ENCODE data around the gene KRT86. TPM values are rescaled to one million over a fixed set of nuclear protein-coding genes. Genes with fewer than 3 reads are reported as not detected.
"Not testable (repeated sequence)": the region's sequence is repeated elsewhere in the genome, so short reads cannot be mapped to it uniquely, and the experiment has no call there.

KRT86 gene
- polyA plus RNA-seq, 2 donors = 0.04 to 0.10 TPM

- H3K4me1 ChIP-seq (ENCODE audit: control insufficient read depth in 2 of 2, insufficient read depth in 2 of 2, low read length in 1 of 2) = peaks cover 2 to 9% of the 10 kb centered on the region in 2 donors
- no peaks in the 10 kb centered on the region for H3K9me3 ChIP-seq (ENCODE audit: control insufficient read depth in 2 of 2, insufficient read depth in 1 of 2, low read depth in 1 of 2, low read length in 1 of 2)
- H3K27me3 ChIP-seq (ENCODE audit: control insufficient read depth in 1 of 2, insufficient read depth in 2 of 2, low read length in 2 of 2) = no peaks in the 10 kb centered on the region
- WGBS, 2 donors = 73 to 77% methylated on average over 9 of the region's 9 CpGs
- H3K4me3 ChIP-seq (ENCODE audit: low read depth in 1 of 2, low read length in 2 of 2) = no peak overlapping the region
- H3K27ac ChIP-seq (ENCODE audit: low read depth in 2 of 2, low read length in 1 of 2) = no peak overlapping the region
- peaks cover 0 to 3% of the 10 kb centered on the region in 2 donors for H3K36me3 ChIP-seq (ENCODE audit: control insufficient read depth in 2 of 2, insufficient read depth in 2 of 2, low read length in 1 of 2)
Measured at GRCh38 chr12:52251367-52252051, 22.9 kb upstream of the KRT86 start.

GRCh38 chr12:52252175-52252615 lies 22.2 kb upstream of the KRT86 start:
- not testable (repeated sequence) for H3K4me1 ChIP-seq (ENCODE audit: control insufficient read depth in 2 of 2, insufficient read depth in 2 of 2, low read length in 1 of 2); H3K9me3 ChIP-seq (ENCODE audit: control insufficient read depth in 2 of 2, insufficient read depth in 1 of 2, low read depth in 1 of 2, low read length in 1 of 2); H3K36me3 ChIP-seq (ENCODE audit: control insufficient read depth in 2 of 2, insufficient read depth in 2 of 2, low read length in 1 of 2); H3K4me3 ChIP-seq (ENCODE audit: low read depth in 1 of 2, low read length in 2 of 2); H3K27me3 ChIP-seq (ENCODE audit: control insufficient read depth in 1 of 2, insufficient read depth in 2 of 2, low read length in 2 of 2); H3K27ac ChIP-seq (ENCODE audit: low read depth in 2 of 2, low read length in 1 of 2)
- WGBS, 2 donors = 91 to 94% methylated on average over 8 of the region's 8 CpGs

GRCh38 chr12:52252728-52253343 lies 21.6 kb upstream of the KRT86 start:
- 93 to 95% methylated on average over 11 of the region's 11 CpGs for WGBS, 2 donors
- Histone ChIP-seq H3K36me3 (ENCODE audit: control insufficient read depth in 2 of 2, insufficient read depth in 2 of 2, low read length in 1 of 2) (peaks cover 0 to 3% of the 10 kb centered on the region in 2 donors), H3K27me3 (ENCODE audit: control insufficient read depth in 1 of 2, insufficient read depth in 2 of 2, low read length in 2 of 2) (peaks cover 0 to 3% of the 10 kb centered on the region in 2 donors)

GRCh38 chr12:52253391-52254179 lies 20.9 kb upstream of the KRT86 start:
- Histone ChIP-seq H3K36me3 (ENCODE audit: control insufficient read depth in 2 of 2, insufficient read depth in 2 of 2, low read length in 1 of 2) (peaks cover 0 to 3% of the 10 kb centered on the region in 2 donors), H3K9me3 (ENCODE audit: control insufficient read depth in 2 of 2, insufficient read depth in 1 of 2, low read depth in 1 of 2, low read length in 1 of 2) (peaks cover 0 to 3% of the 10 kb centered on the region in 2 donors), H3K27me3 (ENCODE audit: control insufficient read depth in 1 of 2, insufficient read depth in 2 of 2, low read length in 2 of 2) (peaks cover 0 to 3% of the 10 kb centered on the region in 2 donors), H3K4me3 (ENCODE audit: low read depth in 1 of 2, low read length in 2 of 2) (no peak overlapping the region), H3K4me1 (ENCODE audit: control insufficient read depth in 2 of 2, insufficient read depth in 2 of 2, low read length in 1 of 2) (peaks cover 0 to 8% of the 10 kb centered on the region in 2 donors), H3K27ac (ENCODE audit: low read depth in 2 of 2, low read length in 1 of 2) (no peak overlapping the region)
- 92 to 93% methylated on average over 14 of the region's 14 CpGs for WGBS, 2 donors

More at GRCh38 chr12:52252728-52253343, 21.6 kb upstream of the KRT86 start:
- Histone ChIP-seq H3K27ac (ENCODE audit: low read depth in 2 of 2, low read length in 1 of 2) (no peak overlapping the region), H3K9me3 (ENCODE audit: control insufficient read depth in 2 of 2, insufficient read depth in 1 of 2, low read depth in 1 of 2, low read length in 1 of 2) (peaks cover 0 to 3% of the 10 kb centered on the region in 2 donors), H3K4me1 (ENCODE audit: control insufficient read depth in 2 of 2, insufficient read depth in 2 of 2, low read length in 1 of 2) (peaks cover 0 to 4% of the 10 kb centered on the region in 2 donors), H3K4me3 (ENCODE audit: low read depth in 1 of 2, low read length in 2 of 2) (no peak overlapping the region)

GRCh38 chr12:52254180-52254964 lies 20.1 kb upstream of the KRT86 start:
- peaks cover 0 to 3% of the 10 kb centered on the region in 2 donors for H3K27me3 ChIP-seq (ENCODE audit: control insufficient read depth in 1 of 2, insufficient read depth in 2 of 2, low read length in 2 of 2)

GRCh38 chr12:52254965-52255751 lies 19.3 kb upstream of the KRT86 start:
- Histone ChIP-seq H3K9me3 (ENCODE audit: control insufficient read depth in 2 of 2, insufficient read depth in 1 of 2, low read depth in 1 of 2, low read length in 1 of 2) (peaks cover 0 to 3% of the 10 kb centered on the region in 2 donors), H3K4me1 (ENCODE audit: control insufficient read depth in 2 of 2, insufficient read depth in 2 of 2, low read length in 1 of 2) (peaks cover 0 to 6% of the 10 kb centered on the region in 2 donors), H3K27me3 (ENCODE audit: control insufficient read depth in 1 of 2, insufficient read depth in 2 of 2, low read length in 2 of 2) (peaks cover 0 to 3% of the 10 kb centered on the region in 2 donors), H3K36me3 (ENCODE audit: control insufficient read depth in 2 of 2, insufficient read depth in 2 of 2, low read length in 1 of 2) (no peaks in the 10 kb centered on the region), H3K27ac (ENCODE audit: low read depth in 2 of 2, low read length in 1 of 2) (no peak overlapping the region), H3K4me3 (ENCODE audit: low read depth in 1 of 2, low read length in 2 of 2) (no peak overlapping the region)
- WGBS, 2 donors = 79 to 83% methylated on average over 7 of the region's 7 CpGs

More at GRCh38 chr12:52254180-52254964, 20.1 kb upstream of the KRT86 start:
- Histone ChIP-seq H3K9me3 (ENCODE audit: control insufficient read depth in 2 of 2, insufficient read depth in 1 of 2, low read depth in 1 of 2, low read length in 1 of 2) (peaks cover 0 to 3% of the 10 kb centered on the region in 2 donors), H3K4me1 (ENCODE audit: control insufficient read depth in 2 of 2, insufficient read depth in 2 of 2, low read length in 1 of 2) (peaks cover 0 to 6% of the 10 kb centered on the region in 2 donors), H3K4me3 (ENCODE audit: low read depth in 1 of 2, low read length in 2 of 2) (no peak overlapping the region), H3K36me3 (ENCODE audit: control insufficient read depth in 2 of 2, insufficient read depth in 2 of 2, low read length in 1 of 2) (no peaks in the 10 kb centered on the region), H3K27ac (ENCODE audit: low read depth in 2 of 2, low read length in 1 of 2) (no peak overlapping the region)
- 90 to 93% methylated on average over 10 of the region's 10 CpGs for WGBS, 2 donors

GRCh38 chr12:52255926-52256583 lies 18.4 kb upstream of the KRT86 start:
- H3K4me3 ChIP-seq (ENCODE audit: low read depth in 1 of 2, low read length in 2 of 2) = no peak overlapping the region
- 87 to 88% methylated on average over 9 of the region's 9 CpGs for WGBS, 2 donors
- H3K27me3 ChIP-seq (ENCODE audit: control insufficient read depth in 1 of 2, insufficient read depth in 2 of 2, low read length in 2 of 2) = peaks cover 0 to 3% of the 10 kb centered on the region in 2 donors
- no peak overlapping the region for H3K27ac ChIP-seq (ENCODE audit: low read depth in 2 of 2, low read length in 1 of 2)
- peaks cover 0 to 6% of the 10 kb centered on the region in 2 donors for H3K4me1 ChIP-seq (ENCODE audit: control insufficient read depth in 2 of 2, insufficient read depth in 2 of 2, low read length in 1 of 2)
- peaks cover 0 to 3% of the 10 kb centered on the region in 2 donors for H3K9me3 ChIP-seq (ENCODE audit: control insufficient read depth in 2 of 2, insufficient read depth in 1 of 2, low read depth in 1 of 2, low read length in 1 of 2)
- H3K36me3 ChIP-seq (ENCODE audit: control insufficient read depth in 2 of 2, insufficient read depth in 2 of 2, low read length in 1 of 2) = no peaks in the 10 kb centered on the region

- Histone ChIP-seq H3K27ac (ENCODE audit: low read depth in 2 of 2, low read length in 1 of 2) (no peak overlapping the region), H3K9me3 (ENCODE audit: control insufficient read depth in 2 of 2, insufficient read depth in 1 of 2, low read depth in 1 of 2, low read length in 1 of 2) (peaks cover 0 to 3% of the 10 kb centered on the region in 2 donors), H3K27me3 (ENCODE audit: control insufficient read depth in 1 of 2, insufficient read depth in 2 of 2, low read length in 2 of 2) (peaks cover 0 to 3% of the 10 kb centered on the region in 2 donors), H3K36me3 (ENCODE audit: control insufficient read depth in 2 of 2, insufficient read depth in 2 of 2, low read length in 1 of 2) (no peaks in the 10 kb centered on the region), H3K4me1 (ENCODE audit: control insufficient read depth in 2 of 2, insufficient read depth in 2 of 2, low read length in 1 of 2) (peaks cover 0 to 6% of the 10 kb centered on the region in 2 donors), H3K4me3 (ENCODE audit: low read depth in 1 of 2, low read length in 2 of 2) (no peak overlapping the region)
- 63 to 70% methylated on average over 2 of the region's 2 CpGs for WGBS, 2 donors
Measured at GRCh38 chr12:52256584-52256935, 17.9 kb upstream of the KRT86 start.

All from esophagus (tissue), 2 donors.